HG02943 (cell line): ENCODE measurements around the gene SCUBE1.

ENCODE experiments used
- ATAC-seq: cut with Tn5 transposase; IDR thresholded peaks from one replicate; pipeline ENCODE4 v1.9.1; 2021; ENCODE audit warnings: mild to moderate bottlenecking, low read depth, moderate library complexity; ENCODE audit not compliant: unreplicated experiment

Gene SCUBE1

GRCh38 chr22:43267332-43267980 is 75.7 kb downstream of the SCUBE1 start:
- ATAC-seq: no peak

GRCh38 chr22:43266076-43266475 is 77.1 kb downstream of the SCUBE1 start:
- no peak for ATAC-seq

GRCh38 chr22:43263645-43264514 is 79.3 kb downstream of the SCUBE1 start:
- no peak for ATAC-seq

DNA sequence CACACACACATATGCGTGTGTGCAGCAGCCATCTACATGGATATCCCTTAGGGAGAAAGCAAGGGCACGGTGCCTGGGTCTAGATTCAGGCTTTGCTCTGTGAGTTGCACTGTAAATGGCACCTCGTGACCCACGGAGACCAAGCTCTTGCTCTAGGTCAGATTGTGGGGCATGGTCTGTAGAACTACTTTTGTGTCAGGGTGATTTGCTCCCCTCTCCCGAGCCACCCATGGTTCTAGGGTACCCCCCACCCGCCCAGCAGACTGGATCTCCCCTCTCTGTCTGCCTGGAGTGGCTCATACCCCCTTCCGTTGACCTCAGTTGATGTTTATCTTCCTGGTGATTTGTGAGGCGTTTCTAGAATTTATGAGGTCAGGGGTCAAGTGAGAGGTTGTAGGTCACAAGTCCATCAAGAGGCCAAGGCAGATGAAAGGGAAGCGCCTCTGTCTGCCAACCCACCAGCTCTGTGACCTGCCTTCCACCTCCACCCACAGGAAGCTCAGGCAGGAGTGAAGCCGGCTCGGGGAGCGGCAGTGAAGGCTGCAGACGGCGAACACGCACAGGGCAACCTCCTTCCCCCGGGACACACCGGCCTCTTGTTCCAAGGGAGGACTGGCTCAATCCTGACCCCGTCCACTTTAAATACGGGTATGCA is 80.1 kb downstream of the SCUBE1 start:
- no peak for ATAC-seq

GRCh38 chr22:43260331-43261231 is 82.6 kb downstream of the SCUBE1 start:
- ATAC-seq: no peak

DNA sequence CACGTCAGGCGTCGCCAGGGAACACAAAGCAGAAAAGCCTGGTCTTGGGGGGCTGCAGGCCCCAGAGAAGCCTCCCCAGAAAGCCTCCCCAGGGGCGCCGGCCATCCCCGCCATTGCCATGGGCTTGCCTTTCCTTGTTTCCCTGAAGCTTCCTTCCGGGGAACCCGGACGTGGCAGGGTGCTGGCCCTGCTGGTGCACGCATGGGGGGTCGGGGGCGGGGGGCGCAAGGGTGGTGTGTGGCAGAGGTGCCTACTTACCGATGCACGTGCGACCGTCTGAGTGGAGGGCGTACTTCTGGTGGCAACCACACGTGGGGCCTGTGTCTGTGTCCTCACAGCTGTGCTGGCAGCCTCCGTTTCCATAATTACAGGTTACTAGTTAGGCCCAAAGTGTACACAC is 85.2 kb downstream of the SCUBE1 start:
- ATAC-seq: no peak

GRCh38 chr22:43257549-43257948 is 85.6 kb downstream of the SCUBE1 start:
- ATAC-seq: no peak

- ATAC-seq: no peak
Observed at GRCh38 chr22:43256976-43257545, 86.1 kb downstream of the SCUBE1 start.

GRCh38 chr22:43256569-43256968 is 86.6 kb downstream of the SCUBE1 start:
- ATAC-seq: no peak

DNA sequence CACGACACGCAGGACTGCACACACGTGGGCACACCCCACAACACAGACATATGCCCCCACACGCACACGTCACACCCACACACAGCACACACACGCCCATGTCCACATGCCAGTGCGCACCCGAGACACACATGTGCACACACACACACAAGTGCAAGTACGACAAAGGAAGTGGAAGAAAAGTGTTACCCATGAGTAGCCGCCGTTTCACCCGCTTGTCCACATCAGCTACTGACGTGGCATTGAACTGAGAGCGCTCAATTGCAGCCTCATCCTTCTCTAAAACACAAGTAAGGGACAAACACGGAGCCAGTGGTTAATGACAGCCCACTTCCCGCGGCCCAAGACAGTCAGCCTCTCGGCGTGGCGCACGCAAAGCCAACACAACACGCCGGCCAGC is 87.9 kb downstream of the SCUBE1 start:
- ATAC-seq: no peak

DNA sequence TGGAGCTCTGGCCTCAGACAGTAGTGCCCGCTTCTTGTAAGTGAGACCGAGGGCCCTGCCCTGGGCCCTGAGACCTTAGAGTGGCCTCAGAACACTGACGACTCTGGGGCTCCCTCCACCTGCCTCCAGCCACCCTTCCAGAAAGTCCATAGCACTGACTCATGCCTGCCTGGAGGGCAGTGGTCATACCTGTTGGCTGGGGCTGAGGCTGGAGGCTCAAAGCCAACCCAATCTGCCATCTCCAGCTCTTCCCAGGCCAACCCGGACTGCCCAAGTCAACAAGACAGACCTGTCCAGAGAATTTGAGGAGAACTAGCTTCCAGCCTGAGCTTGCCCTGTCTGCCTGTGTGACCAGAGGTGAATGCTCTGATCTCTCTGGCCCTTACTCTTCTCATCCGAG is 89.3 kb downstream of the SCUBE1 start:
- no peak for ATAC-seq

DNA sequence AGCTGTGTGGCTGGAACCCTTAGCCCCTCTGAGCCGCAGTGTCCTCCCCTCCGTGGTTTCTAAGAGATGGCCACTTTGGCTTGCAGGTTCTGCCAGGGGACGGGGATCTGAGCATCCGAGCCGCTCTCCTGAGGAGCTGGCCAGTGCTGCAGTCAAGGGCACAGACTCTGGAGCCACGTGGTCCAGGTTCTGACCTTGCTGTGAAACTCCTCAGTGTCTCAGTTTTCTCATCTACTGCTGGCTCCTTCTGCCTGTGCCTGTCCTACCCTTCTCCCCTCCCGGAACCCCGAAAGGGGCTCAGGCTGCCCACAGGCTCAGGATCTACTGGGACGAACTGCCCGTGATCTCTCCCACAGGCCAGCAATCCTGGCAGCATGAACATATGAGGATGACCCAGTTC is 90.9 kb downstream of the SCUBE1 start:
- no peak for ATAC-seq

GRCh38 chr22:43249789-43250471 is 93.2 kb downstream of the SCUBE1 start:
- no peak for ATAC-seq

DNA sequence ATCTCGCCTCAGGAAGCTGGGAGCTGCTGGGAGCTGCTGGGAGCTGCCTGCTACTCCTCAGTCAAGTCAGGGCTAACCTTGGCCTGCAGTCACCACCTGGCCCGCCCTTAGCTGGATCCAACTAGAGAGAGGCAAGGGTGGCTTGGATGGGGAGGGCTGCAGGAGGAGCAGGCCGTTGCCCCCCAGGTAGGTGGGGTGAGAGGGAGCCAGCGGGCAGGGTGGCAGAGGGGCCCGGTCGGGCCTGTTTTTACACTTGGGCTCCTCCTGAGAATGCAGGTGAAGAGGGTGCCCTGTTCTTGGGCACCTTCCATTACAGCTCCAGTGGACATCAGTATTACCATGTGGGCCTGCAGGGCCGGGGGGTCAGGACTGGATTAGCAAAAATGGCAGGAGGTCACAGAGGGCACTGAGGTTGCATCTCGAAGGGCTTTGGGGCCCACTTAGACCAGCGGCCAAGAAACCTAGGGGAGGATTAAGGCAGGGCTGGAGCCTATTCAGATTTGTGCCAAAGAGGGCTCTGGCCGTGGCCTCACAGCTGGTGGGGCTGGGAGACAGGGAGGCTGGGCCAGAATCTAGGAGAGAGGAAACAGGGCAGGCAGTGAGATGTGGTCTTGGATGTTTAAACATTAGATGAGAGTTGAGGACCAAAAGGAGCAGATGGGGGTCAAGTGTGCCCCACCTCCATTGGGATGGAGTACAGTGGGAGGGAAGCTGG is 95.5 kb downstream of the SCUBE1 start:
- ATAC-seq: no peak

GRCh38 chr22:43246188-43246587 is 97.0 kb downstream of the SCUBE1 start:
- ATAC-seq: no peak

DNA sequence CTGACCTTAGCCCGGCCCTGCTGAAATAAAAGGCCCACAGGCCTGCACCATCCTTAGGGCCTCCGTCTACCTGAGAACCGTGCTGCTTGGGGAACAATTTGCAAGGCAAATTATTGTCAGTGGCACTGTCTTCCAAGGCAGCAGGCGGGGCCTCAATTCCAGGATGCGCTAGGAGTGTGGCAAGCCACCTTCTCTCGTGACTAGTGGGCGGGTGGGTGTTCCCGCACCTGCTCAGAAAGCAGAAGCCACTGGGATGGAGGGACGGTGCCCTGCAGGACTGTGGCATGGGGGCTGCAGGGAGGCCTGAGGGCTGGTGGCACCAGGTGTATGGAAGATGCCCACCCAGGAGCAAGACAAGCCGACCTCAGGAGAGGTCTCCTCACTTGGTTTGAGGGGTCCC is 97.5 kb downstream of the SCUBE1 start:
- ATAC-seq: no peak

- ATAC-seq: no peak
Observed at GRCh38 chr22:43244803-43245527, 98.2 kb downstream of the SCUBE1 start.

- ATAC-seq: no peak
Observed at GRCh38 chr22:43244402-43244801, 98.8 kb downstream of the SCUBE1 start.
